LNCAP (cell line): Measurements from ENCODE around the gene MTFR1L.

ENCODE experiments used
- CTCF ChIP-seq: fragments of 450-650 bp; IDR thresholded peaks from 2 replicates; pipeline ENCODE4 v1.5.1; 2017; ENCODE audit warnings: mild to moderate bottlenecking

The MTFR1L gene

GRCh38 chr1:25806418-25806817 is 13.3 kb upstream of the MTFR1L start:
- no peak for TF ChIP-seq CTCF

- TF ChIP-seq CTCF, result no peak
Observed at GRCh38 chr1:25807480-25808390, 12.0 kb upstream of the MTFR1L start.

GRCh38 chr1:25808481-25809244 is 11.1 kb upstream of the MTFR1L start:
- no peak for TF ChIP-seq CTCF

DNA sequence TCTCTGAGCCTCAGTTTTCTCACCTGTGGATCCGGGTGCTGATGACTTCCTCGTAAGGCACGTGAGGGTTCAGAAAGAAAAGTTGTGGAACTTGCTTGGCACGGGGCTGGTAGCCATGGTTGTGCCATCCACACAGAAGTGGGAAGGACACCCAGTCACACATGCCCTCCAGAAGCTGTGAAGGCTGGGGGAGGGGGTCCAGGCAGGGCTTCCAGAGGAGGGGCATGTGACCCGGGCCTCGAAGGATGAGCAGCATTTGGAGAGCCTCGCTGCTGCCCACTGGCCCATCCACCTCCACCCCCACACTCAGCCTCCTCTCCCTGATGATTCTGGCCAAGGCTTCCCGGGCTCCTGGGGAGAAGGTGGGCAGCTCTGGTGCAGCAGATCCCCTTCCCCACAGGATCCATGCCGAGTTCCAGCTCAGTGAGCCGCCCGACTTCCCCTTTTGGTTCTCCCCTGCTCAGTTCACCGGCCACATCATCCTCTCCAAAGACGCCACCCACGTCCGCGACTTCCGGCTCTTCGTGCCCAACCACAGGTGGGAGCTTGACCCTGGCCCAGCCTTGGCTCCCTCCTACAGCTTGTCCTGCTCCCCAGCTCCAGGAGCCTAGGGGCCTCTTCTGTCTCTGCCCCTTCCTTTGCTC is 10.3 kb upstream of the MTFR1L start:
- TF ChIP-seq CTCF, result no peak

GRCh38 chr1:25809929-25810328 is 9.8 kb upstream of the MTFR1L start:
- no peak for TF ChIP-seq CTCF

DNA sequence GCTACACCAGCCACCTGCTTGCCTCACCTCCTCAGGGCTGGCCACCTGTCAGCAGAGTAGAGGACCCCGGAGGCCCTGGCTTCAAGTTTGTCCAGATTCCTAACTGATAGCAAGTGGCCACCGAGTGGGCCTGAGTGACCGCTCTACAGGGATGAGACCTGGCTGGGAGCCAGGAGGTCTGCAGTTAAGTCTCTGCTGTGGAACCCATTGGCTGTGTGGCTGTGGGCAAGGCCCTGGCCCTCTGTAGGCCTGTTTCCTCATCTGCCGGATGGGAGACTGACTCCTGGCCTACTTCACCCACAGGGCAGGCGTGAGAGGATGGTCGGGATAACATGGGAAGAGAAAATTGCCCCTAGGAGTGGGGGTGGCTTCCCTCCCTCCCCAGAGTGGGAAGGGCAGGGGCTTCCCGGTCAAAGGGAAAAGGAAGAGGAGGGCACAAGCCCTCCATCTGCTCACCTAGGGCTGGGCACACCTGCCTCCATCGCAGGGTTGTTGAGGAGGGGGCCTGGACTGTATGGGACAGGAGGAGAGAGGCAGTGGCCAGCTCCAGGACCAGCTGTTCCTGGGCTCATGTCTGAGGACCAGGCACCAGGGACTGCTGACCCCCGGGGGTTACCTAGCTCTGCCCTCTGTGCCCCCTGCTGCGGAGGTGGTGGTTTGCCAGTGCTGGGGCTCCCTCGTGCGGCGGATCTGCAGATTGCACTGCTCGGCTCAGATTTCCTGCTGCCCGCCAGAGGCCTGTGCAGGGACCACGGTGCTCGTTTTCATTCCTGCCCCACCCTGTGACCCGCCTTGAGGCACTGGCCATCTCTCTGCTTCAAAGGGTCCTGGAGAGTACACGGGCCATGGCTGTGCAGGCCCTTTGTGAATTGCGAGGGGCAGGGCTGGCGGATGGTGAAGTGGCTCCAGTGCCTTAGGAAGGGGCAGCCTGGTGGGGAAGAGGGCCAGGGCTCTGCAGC is 9.1 kb upstream of the MTFR1L start:
- TF ChIP-seq CTCF, result peak; percentile 78
